K562 (cell line): Measurements from ENCODE around the gene SLC25A20. TPM values are rescaled to one million over a fixed set of nuclear protein-coding genes. Genes with fewer than 3 reads are reported as not detected.
A peak's percentile ranks its signal among the peaks of the same experiment; 100 is the strongest.

Experiments used
- BCL6 ChIP-seq: fragments of 250-450 bp; sonication (Bioruptor Pico); IDR thresholded peaks from 2 replicates; pipeline ENCODE4 v1.4.0; 2020
- CHCHD3 ChIP-seq: fragments of 250-450 bp; sonication (Bioruptor Pico); IDR thresholded peaks from 2 replicates; pipeline ENCODE4 v2.1.2; 2022; ENCODE audit warnings: mild to moderate bottlenecking
- CUX1 ChIP-seq: fragments of 200-800 bp; sonication (Bioruptor generic); IDR thresholded peaks from 2 replicates; pipeline ENCODE4 v1.6.1; 2016; ENCODE audit warnings: missing genetic modification characterization, missing compliant biosample characterization
- DMBX1 ChIP-seq: fragments of 250-450 bp; sonication (Bioruptor Pico); IDR thresholded peaks from 2 replicates; pipeline ENCODE4 v1.8.0; 2022; ENCODE audit warnings: inconsistent platforms, mild to moderate bottlenecking, moderate library complexity, borderline replicate concordance
- FOXK2 ChIP-seq, 2 experiments: fragments of 450-650 bp; IDR thresholded peaks in 1 of 2; conservative IDR thresholded peaks in 1 of 2; 2 replicates each; pipeline ENCODE4 v1.6.1; 2016; ENCODE audit warnings: low read depth in 2 of 2, mild to moderate bottlenecking in 1 of 2
- GMEB1 ChIP-seq: fragments of 250-450 bp; sonication (Bioruptor Pico); IDR thresholded peaks from 2 replicates; pipeline ENCODE4 v1.4.0; 2020; ENCODE audit warnings: mild to moderate bottlenecking
- HBP1 ChIP-seq: fragments of 450-650 bp; formaldehyde crosslinking; IDR thresholded peaks from 2 replicates; pipeline ENCODE4 v1.4.0; 2022; ENCODE audit warnings: missing genetic modification characterization
- HEY1 ChIP-seq: fragments of 250-450 bp; sonication (Bioruptor Pico); IDR thresholded peaks from 2 replicates; pipeline ENCODE4 v1.5.0; 2020; ENCODE audit warnings: mild to moderate bottlenecking, moderate library complexity, borderline replicate concordance
- IFI16 ChIP-seq: fragments of 250-450 bp; sonication (Bioruptor Pico); IDR thresholded peaks from 2 replicates; pipeline ENCODE4 v2.1.2; 2022; ENCODE audit warnings: mild to moderate bottlenecking, inconsistent platforms
- KAT8 ChIP-seq: fragments of 450-650 bp; IDR thresholded peaks from 2 replicates; pipeline ENCODE4 v1.6.1; 2016; ENCODE audit warnings: low read depth, mild to moderate bottlenecking
- KDM5B ChIP-seq: fragments of 200-600 bp; sonication (generic); IDR thresholded peaks from 2 replicates; pipeline ENCODE4 v1.6.1; 2012; ENCODE audit warnings: low read depth, mild to moderate bottlenecking, moderate library complexity, low read length, control low read depth, inconsistent platforms; ENCODE audit not compliant: insufficient replicate concordance
- MAZ ChIP-seq, 2 experiments: fragments of 450-650 bp in 1 of 2; sonication (generic) in 1 of 2; formaldehyde crosslinking; IDR thresholded peaks in 1 of 2; conservative IDR thresholded peaks in 1 of 2; 2 replicates each; pipeline versions ENCODE4 v1.4.0 to v1.5.0; 2020; ENCODE audit warnings: mild to moderate bottlenecking in 1 of 2, missing genetic modification reagents in 1 of 2
- MCM3 ChIP-seq: fragments of 450-650 bp; IDR thresholded peaks from 2 replicates; pipeline ENCODE4 v1.6.1; 2016
- MEF2A ChIP-seq: IDR thresholded peaks from 2 replicates; pipeline ENCODE4 v1.6.1; 2011; ENCODE audit warnings: low read depth, mild to moderate bottlenecking, low read length, moderate library complexity; ENCODE audit not compliant: control insufficient read depth
- MTA2 ChIP-seq: fragments of 450-650 bp; IDR thresholded peaks from 2 replicates; pipeline ENCODE4 v1.6.1; 2016; ENCODE audit warnings: low read depth
- PPARD ChIP-seq: fragments of 250-450 bp; sonication (Bioruptor Pico); IDR thresholded peaks from 2 replicates; pipeline ENCODE4 v1.8.0; 2022; ENCODE audit warnings: inconsistent platforms, mild to moderate bottlenecking, moderate library complexity
- PTRF ChIP-seq: fragments of 450-650 bp; IDR thresholded peaks from 2 replicates; pipeline ENCODE4 v1.6.1; 2016; ENCODE audit warnings: mild to moderate bottlenecking, missing genetic modification characterization, missing compliant biosample characterization
- SRSF7 ChIP-seq: fragments of 200-400 bp; formaldehyde crosslinking; optimal IDR thresholded peaks from 2 replicates; pipeline ENCODE3; 2017; ENCODE audit warnings: mild to moderate bottlenecking, low read depth, low read length
- ZBTB8A ChIP-seq: fragments of 450-650 bp; IDR thresholded peaks from 2 replicates; pipeline ENCODE4 v1.6.1; 2018; ENCODE audit warnings: mild to moderate bottlenecking, moderate library complexity; ENCODE audit not compliant: partially characterized antibody
- ZNF699 ChIP-seq: fragments of 250-450 bp; sonication (Bioruptor Pico); IDR thresholded peaks from 2 replicates; pipeline ENCODE4 v1.8.0; 2021; ENCODE audit warnings: mild to moderate bottlenecking, moderate library complexity; ENCODE audit not compliant: insufficient replicate concordance
- polyA plus RNA-seq, 8 experiments: library from polyadenylated mRNA; depleted of rRNA in 4 of 8; stranded (reverse) in 5 of 8; unstranded in 3 of 8; fragments of >200 nt; fragmentation: Nextera tagmentation in 2 of 8; fragmentation: Illumina TruSeq in 1 of 8; extraction: Ambion mirVana in 2 of 8; extraction: Trizol in 1 of 8; gene quantifications; 2 replicates each; pipeline versions ENCODE4 v1.2.1 to v1.2.3, GENCODE V29; 2011 to 2014; ENCODE audit warnings: inconsistent platforms in 1 of 8, missing spikeins in 1 of 8
- total RNA-seq, 7 experiments: library from RNA; depleted of rRNA in 6 of 7; stranded (reverse); fragments of >200 nt in 6 of 7; fragmentation: Illumina TruSeq in 2 of 7; extraction: Trizol in 2 of 7; gene quantifications; 2 replicates each; pipeline versions ENCODE4 v1.2.1 to v1.2.3, GENCODE V29; 2011 to 2021; ENCODE audit warnings: low replicate concordance in 1 of 7

Gene SLC25A20
- total and polyA plus RNA-seq, 9 of the 15 experiments (the other 6 are each of a cell fraction or from before 2014, with no cell fraction given): 14.3 to 48.1 (median 21.6) TPM

GRCh38 chr3:48847504-48848423, 50.9 kb downstream of the SLC25A20 start, which contains the start of gene PRKAR2A (continued):
- TF ChIP-seq ZBTB8A (no peak), SRSF7 (no peak), MTA2 (no peak), MCM3 (no peak), KDM5B (peak; percentile 52), ZNF699 (CRISPR knock-in tag) (no peak), IFI16 (CRISPR knock-in tag) (no peak), DMBX1 (no peak), MAZ (CRISPR knock-in tag; conservative IDR thresholded peaks at IDR 0.05 in 1 of 2, IDR thresholded peaks at IDR 0.05 in 1 of 2) (peak; percentile 12 to 87; a peak in 3 of 4 replicates), HEY1 (CRISPR knock-in tag) (no peak), MEF2A (no peak), GMEB1 (CRISPR knock-in tag) (peak; percentile 87), HBP1 (CRISPR knock-in tag) (no peak), KAT8 (no peak), BCL6 (no peak), PTRF (tag) (no peak), FOXK2 (conservative IDR thresholded peaks at IDR 0.05 in 1 of 2, IDR thresholded peaks at IDR 0.05 in 1 of 2; ENCODE audit: low read depth in 2 of 2) (no peak), CHCHD3 (CRISPR knock-in tag) (no peak), PPARD (CRISPR knock-in tag) (no peak), CUX1 (CRISPR knock-in tag) (no peak)
